ENCODE data around the gene FRMD7.
A peak's percentile ranks its signal among the peaks of the same experiment; 100 is the strongest.
"Not testable (repeated sequence)": the region's sequence is repeated elsewhere in the genome, so short reads cannot be mapped to it uniquely, and the experiment has no call there.

FRMD7 gene

GRCh38 chrX:132119283-132119682 is 8.5 kb downstream of the FRMD7 start:
- peaks cover 14% of the 10 kb centered on the region for H3K4me1 ChIP-seq
- H3K36me3 ChIP-seq (replicated peaks), result no peaks in the 10 kb centered on the region
- peak; percentile 48 to 50 for DNase-seq (ENCODE audit: low spot score in 2 of 2)
- in situ Hi-C loops (cut with MboI; ENCODE audit: low sequenced_read_pairs), result no loop called here
- no peak overlapping the region for H3K4me3 ChIP-seq
- no peaks in the 10 kb centered on the region for H3K9me3 ChIP-seq
- no peaks in the 10 kb centered on the region for H3K27me3 ChIP-seq (ENCODE audit: low read depth)

DNA sequence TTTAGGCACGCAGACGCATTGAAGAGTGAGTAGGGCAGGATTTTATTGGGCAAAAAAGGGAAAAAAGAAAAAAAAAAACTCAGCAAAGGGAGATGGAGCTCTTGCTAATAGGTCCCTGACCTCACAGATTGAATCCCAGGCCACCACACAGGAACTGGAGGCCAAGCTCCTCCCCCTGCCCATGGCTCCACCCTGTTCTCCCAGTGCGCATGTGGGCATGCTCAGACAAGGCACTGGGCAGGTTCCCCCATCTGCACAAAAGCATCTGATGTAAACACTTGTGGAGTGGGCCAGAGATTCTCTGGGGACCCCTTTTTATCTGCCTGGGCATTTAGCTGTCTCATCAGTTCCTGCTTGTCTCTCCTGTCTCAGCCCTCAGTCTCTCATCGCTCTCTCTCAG is 9.5 kb downstream of the FRMD7 start:
- H3K36me3 ChIP-seq (replicated peaks), result no peaks in the 10 kb centered on the region
- peaks cover 14% of the 10 kb centered on the region for H3K4me1 ChIP-seq
- in situ Hi-C loops (cut with MboI; ENCODE audit: low sequenced_read_pairs), result no loop called here
- H3K27me3 ChIP-seq (ENCODE audit: low read depth), result peaks cover 5% of the 10 kb centered on the region
- peak in 1 of 2 experiments; percentile 42 for DNase-seq (ENCODE audit: low spot score in 2 of 2)
- H3K4me3 ChIP-seq, result no peak overlapping the region
- no peaks in the 10 kb centered on the region for H3K9me3 ChIP-seq

DNA sequence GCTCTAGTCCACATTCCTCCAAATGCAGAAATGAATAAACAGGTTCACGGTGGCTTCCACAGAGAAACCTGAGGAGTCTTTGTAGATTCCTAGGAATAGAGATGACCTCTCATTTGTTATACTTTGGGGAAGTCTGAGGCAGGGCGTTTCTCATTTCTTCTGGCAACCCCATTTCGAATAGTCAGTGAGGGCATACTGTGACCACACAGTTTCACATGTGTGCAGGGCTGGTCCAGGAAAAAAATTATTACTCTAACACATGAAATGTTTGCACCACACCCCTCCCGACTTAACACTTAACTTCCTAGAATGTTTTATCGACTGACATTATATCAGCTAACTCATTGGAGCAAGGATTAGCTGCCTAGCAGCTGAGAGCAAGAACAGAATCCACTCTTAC is 12.0 kb downstream of the FRMD7 start:
- H3K4me1 ChIP-seq, result peaks cover 14% of the 10 kb centered on the region
- H3K4me3 ChIP-seq, result no peak overlapping the region
- no peak for DNase-seq (ENCODE audit: low spot score in 2 of 2)
- in situ Hi-C loops (cut with MboI; ENCODE audit: low sequenced_read_pairs), result no loop called here
- H3K27me3 ChIP-seq (ENCODE audit: low read depth), result peaks cover 14% of the 10 kb centered on the region
- H3K9me3 ChIP-seq, result no peaks in the 10 kb centered on the region
- no peaks in the 10 kb centered on the region for H3K36me3 ChIP-seq (replicated peaks)

DNA sequence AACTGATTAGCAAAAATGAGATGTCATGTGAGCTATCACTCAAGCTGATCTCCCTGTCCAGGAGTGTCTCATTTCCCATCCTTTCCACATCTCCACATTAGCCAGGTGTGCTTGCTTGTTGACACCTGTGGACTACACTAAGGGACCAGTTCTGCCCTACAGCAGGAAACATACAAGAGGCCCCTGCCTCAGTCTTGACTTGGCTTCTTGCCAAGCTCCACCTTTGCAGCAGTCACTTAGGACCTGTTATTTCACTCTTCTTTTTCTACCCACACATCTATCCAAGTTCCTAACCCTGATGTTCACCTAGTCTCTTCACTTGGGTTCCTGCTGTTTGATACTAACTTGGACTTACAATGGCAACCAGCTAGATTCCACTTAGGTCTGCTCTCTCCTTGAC is 13.2 kb downstream of the FRMD7 start:
- in situ Hi-C loops (cut with MboI; ENCODE audit: low sequenced_read_pairs), result no loop called here
- Histone ChIP-seq H3K9me3 (no peaks in the 10 kb centered on the region), H3K36me3 (replicated peaks) (no peaks in the 10 kb centered on the region), H3K27me3 (ENCODE audit: low read depth) (peaks cover 16% of the 10 kb centered on the region), H3K4me3 (no peak overlapping the region), H3K4me1 (peaks cover 5% of the 10 kb centered on the region)
- no peak for DNase-seq (ENCODE audit: low spot score in 2 of 2)

- Histone ChIP-seq H3K4me3 (no peak overlapping the region), H3K27me3 (ENCODE audit: low read depth) (peaks cover 13% of the 10 kb centered on the region), H3K4me1 (no peaks in the 10 kb centered on the region), H3K9me3 (peaks cover 4% of the 10 kb centered on the region; the same call in 1 of the 2 replicates), H3K36me3 (replicated peaks) (no peaks in the 10 kb centered on the region)
- in situ Hi-C loops (cut with MboI; ENCODE audit: low sequenced_read_pairs), result no loop called here
- no peak for DNase-seq (ENCODE audit: low spot score in 2 of 2)
These were observed 20.5 kb downstream of the FRMD7 start for GRCh38 chrX:132107291-132107690.

- H3K36me3 ChIP-seq (replicated peaks), result no peaks in the 10 kb centered on the region
- H3K4me1 ChIP-seq, result no peaks in the 10 kb centered on the region
- peaks cover 4% of the 10 kb centered on the region; the same call in 1 of the 2 replicates for H3K9me3 ChIP-seq
- in situ Hi-C loops (cut with MboI; ENCODE audit: low sequenced_read_pairs), result no loop called here
- peaks cover 20% of the 10 kb centered on the region for H3K27me3 ChIP-seq (ENCODE audit: low read depth)
- no peak overlapping the region for H3K4me3 ChIP-seq
- DNase-seq (ENCODE audit: low spot score in 2 of 2), result no peak
These were observed 26.0 kb downstream of the FRMD7 start for GRCh38 chrX:132101799-132102198.

- no peaks in the 10 kb centered on the region for H3K4me1 ChIP-seq
- peaks cover 19% of the 10 kb centered on the region for H3K27me3 ChIP-seq (ENCODE audit: low read depth)
- H3K4me3 ChIP-seq, result no peak overlapping the region
- DNase-seq (ENCODE audit: low spot score in 2 of 2), result no peak
- no peaks in the 10 kb centered on the region for H3K36me3 ChIP-seq (replicated peaks)
- peaks cover 4% of the 10 kb centered on the region; the same call in 1 of the 2 replicates for H3K9me3 ChIP-seq
- in situ Hi-C loops (cut with MboI; ENCODE audit: low sequenced_read_pairs), result no loop called here
These were observed 26.6 kb downstream of the FRMD7 start for GRCh38 chrX:132101206-132101605.

- not testable (repeated sequence) for H3K9me3 ChIP-seq, H3K4me3 ChIP-seq
- in situ Hi-C loops (cut with MboI; ENCODE audit: low sequenced_read_pairs), result loop anchor here (10.0 to 25.0 kb wide), 2 partner anchors 116 to 514 kb away; partner anchors contain the start of gene RAP2C
These were observed 29.1 kb downstream of the FRMD7 start for GRCh38 chrX:132098704-132099103.

DNA sequence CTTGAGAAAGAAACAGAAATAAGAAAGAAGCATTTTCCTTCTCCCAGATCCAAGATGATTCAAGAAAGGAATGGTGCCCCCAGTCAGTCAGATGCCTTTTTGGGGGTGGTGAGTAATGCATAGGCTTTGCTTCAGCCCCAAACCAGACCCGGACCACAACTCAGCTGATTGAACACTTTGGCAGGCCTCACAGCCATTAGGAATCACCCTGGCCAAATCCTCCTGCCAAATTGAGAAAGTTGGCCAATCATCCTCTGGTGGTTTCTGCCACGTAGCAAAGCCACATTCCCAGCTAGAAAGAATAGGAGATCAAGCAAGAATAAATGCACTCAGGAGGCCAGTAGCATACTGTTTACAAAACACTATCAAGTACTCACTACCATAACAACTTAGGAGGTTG is 33.7 kb downstream of the FRMD7 start:
- no peaks in the 10 kb centered on the region for H3K9me3 ChIP-seq
- DNase-seq (ENCODE audit: low spot score in 2 of 2), result no peak
- no peaks in the 10 kb centered on the region for H3K4me1 ChIP-seq
- peaks cover 15% of the 10 kb centered on the region for H3K27me3 ChIP-seq (ENCODE audit: low read depth)
- in situ Hi-C loops (cut with MboI; ENCODE audit: low sequenced_read_pairs), result loop anchor here (10.0 to 25.0 kb wide), 2 partner anchors 121 to 518 kb away; partner anchors contain the start of gene RAP2C
- no peak overlapping the region for H3K4me3 ChIP-seq
- no peaks in the 10 kb centered on the region for H3K36me3 ChIP-seq (replicated peaks)

More at GRCh38 chrX:132098704-132099103, 29.1 kb downstream of the FRMD7 start:
- not testable (repeated sequence) for H3K36me3 ChIP-seq (replicated peaks); DNase-seq (ENCODE audit: low spot score in 2 of 2); H3K4me1 ChIP-seq
- H3K27me3 ChIP-seq (ENCODE audit: low read depth), result peaks cover 18% of the 10 kb centered on the region

GRCh38 chrX:132093239-132093860 is 34.5 kb downstream of the FRMD7 start:
- in situ Hi-C loops (cut with MboI; ENCODE audit: low sequenced_read_pairs), result loop anchor here (10.0 to 25.0 kb wide), 2 partner anchors 121 to 519 kb away; partner anchors contain the start of gene RAP2C

DNA sequence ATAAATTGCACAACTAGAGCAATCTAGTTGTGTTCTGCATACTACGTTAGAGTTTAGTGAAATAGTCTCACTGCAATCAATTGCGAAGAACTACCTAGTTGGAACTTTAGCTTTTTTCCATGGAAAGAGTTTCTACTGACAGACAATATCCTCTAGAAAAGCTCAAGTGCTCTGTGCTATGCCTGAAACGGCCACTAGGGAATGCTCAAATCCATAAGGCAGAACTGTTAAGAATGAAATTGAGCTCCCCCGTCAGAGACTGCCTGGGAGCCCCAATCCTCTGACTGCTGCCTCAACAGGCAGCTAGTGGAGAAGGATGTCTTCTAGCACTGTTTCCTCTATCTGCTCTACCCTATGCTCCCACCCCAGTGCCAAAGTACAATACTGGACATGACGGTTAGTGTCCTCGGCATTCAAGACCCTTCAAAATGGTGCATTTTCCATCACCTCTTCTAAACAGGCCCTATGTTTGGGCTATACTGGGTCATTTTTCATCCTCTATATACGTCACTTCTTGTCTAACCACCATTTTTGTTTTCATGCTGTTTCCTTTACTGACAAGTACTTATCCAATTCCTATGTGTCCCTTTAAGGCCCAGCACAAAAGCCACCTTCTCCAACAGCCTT is 35.3 kb downstream of the FRMD7 start:
- DNase-seq (ENCODE audit: low spot score in 2 of 2), result peak; percentile 70 to 78
- H3K9me3 ChIP-seq, result no peaks in the 10 kb centered on the region
- no peaks in the 10 kb centered on the region for H3K4me1 ChIP-seq
- H3K27me3 ChIP-seq (ENCODE audit: low read depth), result peaks cover 5% of the 10 kb centered on the region; the same call in 1 of the 2 replicates
- no peaks in the 10 kb centered on the region for H3K36me3 ChIP-seq (replicated peaks)
- in situ Hi-C loops (cut with MboI; ENCODE audit: low sequenced_read_pairs), result loop anchor here (10.0 to 25.0 kb wide), 2 partner anchors 122 to 520 kb away; partner anchors contain the start of gene RAP2C
- no peak overlapping the region for H3K4me3 ChIP-seq

More at GRCh38 chrX:132093239-132093860, 34.5 kb downstream of the FRMD7 start:
- DNase-seq (ENCODE audit: low spot score in 2 of 2), result no peak
- H3K4me1 ChIP-seq, result no peaks in the 10 kb centered on the region
- H3K9me3 ChIP-seq, result no peaks in the 10 kb centered on the region
- peaks cover 11% of the 10 kb centered on the region; the same call in 1 of the 2 replicates for H3K27me3 ChIP-seq (ENCODE audit: low read depth)
- H3K4me3 ChIP-seq, result no peak overlapping the region
- H3K36me3 ChIP-seq (replicated peaks), result no peaks in the 10 kb centered on the region

DNA sequence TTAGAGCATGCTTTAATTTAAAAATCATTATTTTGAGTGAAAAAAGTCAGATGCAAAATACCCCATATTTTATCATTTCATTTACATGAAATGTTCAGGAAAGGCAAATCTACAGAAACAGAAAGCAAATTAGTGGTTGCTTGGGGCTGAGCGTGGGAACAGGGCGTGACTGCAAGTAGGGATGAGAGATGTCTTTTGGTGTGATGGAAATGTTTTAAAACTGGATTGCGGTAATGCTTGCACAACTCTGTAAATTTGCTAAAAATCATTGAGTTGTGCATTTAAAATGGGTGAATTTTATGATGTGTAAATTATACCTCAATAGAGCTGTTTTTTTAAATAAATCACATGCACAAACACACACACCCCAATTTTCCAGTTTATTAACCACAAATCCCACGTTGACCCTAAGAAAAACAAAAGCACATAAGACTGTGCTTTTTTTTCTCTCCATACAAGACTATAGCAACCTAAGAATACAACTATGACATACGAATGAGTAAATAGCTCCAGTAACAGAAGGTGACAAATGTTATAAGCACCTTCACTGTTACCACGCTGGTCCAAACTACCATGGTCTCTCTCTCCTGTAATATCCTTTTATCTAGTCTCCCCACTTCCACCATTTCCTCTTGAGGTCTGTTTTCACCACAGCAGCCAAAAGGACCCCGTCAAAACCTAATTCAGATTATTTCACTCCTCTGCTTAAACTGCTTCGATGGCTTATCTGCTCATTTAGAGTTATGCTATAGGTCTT is 37.2 kb downstream of the FRMD7 start:
- no peaks in the 10 kb centered on the region for H3K4me1 ChIP-seq
- no peaks in the 10 kb centered on the region for H3K9me3 ChIP-seq
- peaks cover 10% of the 10 kb centered on the region for H3K27me3 ChIP-seq (ENCODE audit: low read depth)
- DNase-seq (ENCODE audit: low spot score in 2 of 2), result no peak
- in situ Hi-C loops (cut with MboI; ENCODE audit: low sequenced_read_pairs), result loop anchor here (10.0 to 25.0 kb wide), 2 partner anchors 124 to 522 kb away; partner anchors contain the start of gene RAP2C
- H3K4me3 ChIP-seq, result no peak overlapping the region
- H3K36me3 ChIP-seq (replicated peaks), result no peaks in the 10 kb centered on the region

DNA sequence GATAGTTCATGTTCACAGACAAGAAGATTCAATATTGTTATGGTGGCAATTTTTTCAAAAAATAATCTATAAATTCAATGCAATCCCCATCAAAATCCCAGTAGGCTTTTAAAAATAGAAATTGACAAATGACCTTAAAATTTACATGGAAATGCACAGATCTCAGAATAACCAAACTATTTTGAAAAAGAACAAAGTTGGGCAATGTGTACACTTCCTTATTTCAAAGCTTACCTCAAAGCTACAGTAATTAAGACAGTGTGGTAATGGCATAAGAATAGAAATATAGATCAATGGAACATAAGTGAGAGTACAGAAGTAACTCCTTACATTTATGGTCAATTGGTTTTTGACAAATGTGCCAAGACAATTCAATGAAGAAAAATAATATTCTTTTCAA is 39.0 kb downstream of the FRMD7 start:
- H3K36me3 ChIP-seq (replicated peaks), result no peaks in the 10 kb centered on the region
- in situ Hi-C loops (cut with MboI; ENCODE audit: low sequenced_read_pairs), result loop anchor here (25.0 kb wide), 1 partner anchor 523 kb away; no protein-coding TSS in a partner anchor
- H3K4me3 ChIP-seq, result no peak overlapping the region
- no peak for DNase-seq (ENCODE audit: low spot score in 2 of 2)
- H3K4me1 ChIP-seq, result no peaks in the 10 kb centered on the region
- no peaks in the 10 kb centered on the region for H3K9me3 ChIP-seq
- H3K27me3 ChIP-seq (ENCODE audit: low read depth), result peaks cover 10% of the 10 kb centered on the region

All from HAP-1 (cell line).